H7 (cell line): ENCODE results near the gene LDLRAD4. TPM values are rescaled to one million over a fixed set of nuclear protein-coding genes. Genes with fewer than 3 reads are reported as not detected.

Source experiments
- DNase-seq: peaks from one replicate; pipeline ENCODE4 v3.0.0; 2012
- H3K27me3 ChIP-seq: 2 replicates; pipeline ENCODE4 v1.6.0; 2011; ENCODE audit warnings: mild to moderate bottlenecking, low read length; ENCODE audit not compliant: control insufficient read depth, insufficient read depth
- H3K36me3 ChIP-seq: replicated peaks from 2 replicates; pipeline ENCODE4 v1.5.1; 2011; ENCODE audit warnings: low read length; ENCODE audit not compliant: control insufficient read depth, insufficient read depth
- H3K4me3 ChIP-seq: 2 replicates; pipeline ENCODE4 v1.5.1; 2011; ENCODE audit warnings: low read depth, mild to moderate bottlenecking, control low read depth, low read length, moderate library complexity; ENCODE audit not compliant: insufficient read depth
- total RNA-seq: library from RNA; depleted of rRNA; stranded (reverse); fragments of >200 nt; shearing (Covaris generic); gene quantifications from 2 replicates; pipeline ENCODE4 v1.2.3, GENCODE V29; 2014

Gene LDLRAD4
- total RNA-seq, 1 experiment from 2014 or later, result 21.0 TPM

GRCh38 chr18:13241083-13241892, 22.7 kb downstream of the LDLRAD4 start:
- no peak overlapping the region for H3K4me3 ChIP-seq
- no peaks in the 10 kb centered on the region for H3K27me3 ChIP-seq
- H3K36me3 ChIP-seq, result no peaks in the 10 kb centered on the region
- peak; percentile 46 for DNase-seq

GRCh38 chr18:13241893-13242175, 23.3 kb downstream of the LDLRAD4 start:
- no peaks in the 10 kb centered on the region for H3K36me3 ChIP-seq
- H3K27me3 ChIP-seq, result no peaks in the 10 kb centered on the region
- DNase-seq, result peak; percentile 33
- no peak overlapping the region for H3K4me3 ChIP-seq

- peak; percentile 20 for DNase-seq
- no peaks in the 10 kb centered on the region for H3K27me3 ChIP-seq
- no peak overlapping the region for H3K4me3 ChIP-seq
- H3K36me3 ChIP-seq, result no peaks in the 10 kb centered on the region
Measured at GRCh38 chr18:13242797-13243196, 24.2 kb downstream of the LDLRAD4 start.

- no peaks in the 10 kb centered on the region for H3K36me3 ChIP-seq
- no peaks in the 10 kb centered on the region for H3K27me3 ChIP-seq
- no peak for DNase-seq
- no peak overlapping the region for H3K4me3 ChIP-seq
Measured at GRCh38 chr18:13243363-13243762, 24.8 kb downstream of the LDLRAD4 start.

GRCh38 chr18:13244135-13244534, 25.6 kb downstream of the LDLRAD4 start:
- DNase-seq, result no peak
- H3K4me3 ChIP-seq, result no peak overlapping the region
- no peaks in the 10 kb centered on the region for H3K27me3 ChIP-seq
- H3K36me3 ChIP-seq, result no peaks in the 10 kb centered on the region

- no peaks in the 10 kb centered on the region for H3K27me3 ChIP-seq
- H3K36me3 ChIP-seq, result no peaks in the 10 kb centered on the region
- no peak overlapping the region for H3K4me3 ChIP-seq
- peak; percentile 43 for DNase-seq
Measured at GRCh38 chr18:13245481-13246000, 27.0 kb downstream of the LDLRAD4 start.

GRCh38 chr18:13246121-13246520, 27.6 kb downstream of the LDLRAD4 start:
- Histone ChIP-seq H3K4me3 (no peak overlapping the region), H3K27me3 (no peaks in the 10 kb centered on the region), H3K36me3 (no peaks in the 10 kb centered on the region)
- no peak for DNase-seq

GRCh38 chr18:13246591-13246990, 28.0 kb downstream of the LDLRAD4 start:
- no peaks in the 10 kb centered on the region for H3K27me3 ChIP-seq
- DNase-seq, result no peak

GRCh38 chr18:13247506-13247905, 28.9 kb downstream of the LDLRAD4 start:
- Histone ChIP-seq H3K4me3 (no peak overlapping the region), H3K36me3 (no peaks in the 10 kb centered on the region), H3K27me3 (no peaks in the 10 kb centered on the region)
- DNase-seq, result no peak

More at GRCh38 chr18:13246591-13246990, 28.0 kb downstream of the LDLRAD4 start:
- H3K36me3 ChIP-seq, result no peaks in the 10 kb centered on the region
- no peak overlapping the region for H3K4me3 ChIP-seq

GRCh38 chr18:13252686-13253410, 34.3 kb downstream of the LDLRAD4 start:
- no peaks in the 10 kb centered on the region for H3K27me3 ChIP-seq

GRCh38 chr18:13253786-13254688, 35.5 kb downstream of the LDLRAD4 start:
- H3K4me3 ChIP-seq, result no peak overlapping the region
- DNase-seq, result no peak
- no peaks in the 10 kb centered on the region for H3K36me3 ChIP-seq
- no peaks in the 10 kb centered on the region for H3K27me3 ChIP-seq

More at GRCh38 chr18:13252686-13253410, 34.3 kb downstream of the LDLRAD4 start:
- peak; percentile 16 for DNase-seq
- Histone ChIP-seq H3K4me3 (no peak overlapping the region), H3K36me3 (no peaks in the 10 kb centered on the region)

GRCh38 chr18:13254971-13255927, 36.7 kb downstream of the LDLRAD4 start:
- H3K4me3 ChIP-seq, result no peak overlapping the region
- H3K36me3 ChIP-seq, result no peaks in the 10 kb centered on the region
- no peaks in the 10 kb centered on the region for H3K27me3 ChIP-seq
- no peak for DNase-seq

GRCh38 chr18:13256444-13257305, 38.1 kb downstream of the LDLRAD4 start:
- H3K36me3 ChIP-seq, result no peaks in the 10 kb centered on the region
- no peaks in the 10 kb centered on the region for H3K27me3 ChIP-seq
- DNase-seq, result peak; percentile 83
- no peak overlapping the region for H3K4me3 ChIP-seq
